Vagina (tissue), 2 donors: ENCODE data around the gene CYP2D6. TPM values are rescaled to one million over a fixed set of nuclear protein-coding genes. Genes with fewer than 3 reads are reported as not detected.

Experiments
- DNase-seq, 2 donors: peaks; one replicate each; pipeline ENCODE4 v3.0.0-alpha.2; 2017; ENCODE audit errors: extremely low spot score in 2 of 2
- H3K27ac ChIP-seq: fragments of 200-600 bp; sonication (generic); one replicate; pipeline ENCODE4 v1.5.1; 2019
- H3K27me3 ChIP-seq: fragments of 200-600 bp; sonication (generic); one replicate; pipeline ENCODE4 v1.5.1; 2019
- H3K36me3 ChIP-seq, 2 donors: fragments of 200-600 bp; sonication (generic); one replicate each; pipeline ENCODE4 v1.5.1; 2017 to 2019
- H3K4me1 ChIP-seq: fragments of 200-600 bp; sonication (generic); one replicate; pipeline ENCODE4 v1.5.1; 2019
- H3K4me3 ChIP-seq, 2 donors: fragments of 200-600 bp; sonication (generic); 1 replicate in 1 of 2; 2 replicates in 1 of 2; pipeline ENCODE4 v1.5.1; 2016 to 2019
- H3K9me3 ChIP-seq: fragments of 200-600 bp; sonication (generic); one replicate; pipeline ENCODE4 v1.5.1; 2019
- CTCF ChIP-seq, 3 experiments: fragments of 450-650 bp in 2 of 3; fragments of 200-600 bp in 1 of 3; sonication (generic) in 1 of 3; IDR thresholded peaks; one replicate each; pipeline ENCODE4 v1.5.1; 2017 to 2019; ENCODE audit warnings: antibody characterized with exemption in 3 of 3, mild to moderate bottlenecking in 2 of 3, moderate library complexity in 2 of 3
- POLR2A ChIP-seq, 2 donors: fragments of 450-650 bp; IDR thresholded peaks; one replicate each; pipeline ENCODE4 v1.6.1; 2017; ENCODE audit warnings: antibody characterized with exemption in 2 of 2, mild to moderate bottlenecking in 2 of 2, moderate library complexity in 2 of 2
- POLR2AphosphoS5 ChIP-seq, 2 donors: sonication (generic); formaldehyde crosslinking; IDR thresholded peaks; one replicate each; pipeline ENCODE4 v1.9.0; 2017; ENCODE audit warnings: antibody characterized with exemption in 2 of 2, mild to moderate bottlenecking in 2 of 2, low read depth in 1 of 2; ENCODE audit not compliant: insufficient read depth in 1 of 2
- intact Hi-C: fragments of 100-400 bp; cut with DNase I; formaldehyde crosslinking; loops from one replicate; pipeline ENCODE4 v1.15.1; 2023
- total RNA-seq: library from RNA; depleted of rRNA; stranded (reverse); fragments of >200 nt; gene quantifications from one replicate; pipeline ENCODE4 v1.2.3, GENCODE V29; 2016

The CYP2D6 gene
- total RNA-seq, 1 donor from 2014 or later, result 1.7 TPM

GRCh38 chr22:42174062-42174461 lies 43.5 kb upstream of the CYP2D6 start:
- H3K4me3 ChIP-seq, result no peak overlapping the region
- peaks cover 42% of the 10 kb centered on the region for H3K4me1 ChIP-seq
- H3K36me3 ChIP-seq, result peaks cover 0 to 3% of the 10 kb centered on the region in 2 donors
- no peaks in the 10 kb centered on the region for H3K27me3 ChIP-seq
- H3K9me3 ChIP-seq, result no peaks in the 10 kb centered on the region
- H3K27ac ChIP-seq, result peak overlapping the region; percentile 15
- DNase-seq, result no peak
- intact Hi-C loops, result no loop called here
- TF ChIP-seq CTCF (IDR thresholded peaks at IDR 0.05) (no peak), POLR2AphosphoS5 (IDR thresholded peaks at IDR 0.05; ENCODE audit: insufficient read depth in 1 of 2, low read depth in 1 of 2) (no peak), POLR2A (IDR thresholded peaks at IDR 0.05) (no peak)

- Histone ChIP-seq H3K27me3 (no peaks in the 10 kb centered on the region), H3K36me3 (peaks cover 0 to 5% of the 10 kb centered on the region in 2 donors), H3K27ac (peak overlapping the region; percentile 15), H3K4me1 (peaks cover 37% of the 10 kb centered on the region), H3K4me3 (no peak overlapping the region), H3K9me3 (no peaks in the 10 kb centered on the region)
- no peak for DNase-seq
- no peak for TF ChIP-seq CTCF (IDR thresholded peaks at IDR 0.05)
- peak in 1 of 2 donors; percentile 22 for TF ChIP-seq POLR2AphosphoS5 (IDR thresholded peaks at IDR 0.05; ENCODE audit: insufficient read depth in 1 of 2, low read depth in 1 of 2)
- intact Hi-C loops, result no loop called here
Observed at GRCh38 chr22:42173183-42173926, 42.7 kb upstream of the CYP2D6 start.

- H3K9me3 ChIP-seq, result no peaks in the 10 kb centered on the region
- no peaks in the 10 kb centered on the region for H3K27me3 ChIP-seq
- peak overlapping the region; percentile 59 for H3K27ac ChIP-seq
- TF ChIP-seq POLR2AphosphoS5 (IDR thresholded peaks at IDR 0.05; ENCODE audit: insufficient read depth in 1 of 2, low read depth in 1 of 2) (no peak), POLR2A (IDR thresholded peaks at IDR 0.05) (no peak), CTCF (IDR thresholded peaks at IDR 0.05) (no peak)
- no peak for DNase-seq
- peaks cover 0 to 6% of the 10 kb centered on the region in 2 donors for H3K36me3 ChIP-seq
- peaks cover 37% of the 10 kb centered on the region for H3K4me1 ChIP-seq
- no peak overlapping the region for H3K4me3 ChIP-seq
- intact Hi-C loops, result no loop called here
Observed at GRCh38 chr22:42172773-42173172, 42.2 kb upstream of the CYP2D6 start.

GRCh38 chr22:42171946-42172719 lies 41.5 kb upstream of the CYP2D6 start:
- intact Hi-C loops, result no loop called here
- H3K4me1 ChIP-seq, result peaks cover 37% of the 10 kb centered on the region
- no peak overlapping the region for H3K4me3 ChIP-seq
- no peaks in the 10 kb centered on the region for H3K9me3 ChIP-seq
- H3K36me3 ChIP-seq, result peaks cover 0 to 6% of the 10 kb centered on the region in 2 donors
- TF ChIP-seq CTCF (IDR thresholded peaks at IDR 0.05), result no peak
- TF ChIP-seq POLR2AphosphoS5 (IDR thresholded peaks at IDR 0.05; ENCODE audit: insufficient read depth in 1 of 2, low read depth in 1 of 2), result no peak
- TF ChIP-seq POLR2A (IDR thresholded peaks at IDR 0.05), result no peak
- DNase-seq, result no peak
- H3K27ac ChIP-seq, result peak overlapping the region; percentile 59
- H3K27me3 ChIP-seq, result no peaks in the 10 kb centered on the region
